Effector memory CD8-positive, alpha-beta T cell (primary cell): ENCODE results near the gene CES5A.

Experiments
- ATAC-seq: fragments of 150-1000 bp; cut with Tn5 transposase; replicated peaks from 2 replicates; pipeline ENCODE4 v1.10.0; 2021; ENCODE audit warnings: mild to moderate bottlenecking, moderate library complexity
- DNase-seq, 3 experiments: peaks; one replicate each; pipeline ENCODE4 v3.0.0; 2021
- H3K27ac Mint-ChIP-seq, 2 donors: one replicate each; pipeline ENCODE4 v1.8.0; 2022; ENCODE audit warnings: mild to moderate bottlenecking in 2 of 2, mixed read lengths in 2 of 2, moderate library complexity in 2 of 2
- H3K27me3 Mint-ChIP-seq, 2 donors: one replicate each; pipeline ENCODE4 v1.8.0; 2022; ENCODE audit warnings: mixed read lengths in 2 of 2
- H3K36me3 Mint-ChIP-seq: one replicate; pipeline ENCODE4 v1.8.0; 2022; ENCODE audit warnings: mild to moderate bottlenecking, moderate library complexity, mixed read lengths; ENCODE audit not compliant: insufficient read depth
- H3K4me1 Mint-ChIP-seq, 2 donors: one replicate each; pipeline ENCODE4 v1.8.0; 2022; ENCODE audit warnings: low read depth in 2 of 2, mixed read lengths in 2 of 2
- H3K4me3 Mint-ChIP-seq, 2 donors: one replicate each; pipeline ENCODE4 v1.8.0; 2022; ENCODE audit warnings: mild to moderate bottlenecking in 2 of 2, mixed read lengths in 2 of 2, moderate library complexity in 2 of 2
- H3K9me3 Mint-ChIP-seq, 2 donors: one replicate each; pipeline ENCODE4 v1.8.0; 2022; ENCODE audit warnings: mixed read lengths in 2 of 2

CES5A gene

DNA sequence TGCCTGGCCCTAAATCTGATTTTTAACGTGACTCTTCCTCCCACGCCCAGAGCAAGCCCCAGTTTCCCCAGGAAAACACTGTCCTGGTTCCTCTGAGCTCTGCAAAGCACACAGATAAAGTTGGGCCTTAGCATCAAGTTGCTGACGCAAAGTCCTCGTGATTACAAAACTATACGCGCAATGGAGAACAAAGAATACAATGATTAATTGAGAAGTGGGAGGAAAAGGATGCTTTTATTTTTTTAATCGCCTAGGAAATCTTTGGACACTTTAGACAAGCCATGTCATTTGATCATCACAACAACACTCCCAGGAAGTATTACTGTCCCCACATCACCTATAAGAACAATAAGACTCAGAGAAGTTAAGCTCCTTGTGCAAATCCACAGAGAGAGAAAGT lies 30.5 kb upstream of the CES5A start:
- no peak for ATAC-seq
- Mint-ChIP-seq H3K27ac (no peak overlapping the region), H3K9me3 (peaks cover 5 to 6% of the 10 kb centered on the region in 2 donors), H3K36me3 (no peaks in the 10 kb centered on the region), H3K27me3 (peaks cover 78 to 80% of the 10 kb centered on the region in 2 donors), H3K4me3 (no peak overlapping the region), H3K4me1 (no peaks in the 10 kb centered on the region)
- no peak for DNase-seq

- peaks cover 54 to 79% of the 10 kb centered on the region in 2 donors for H3K27me3 Mint-ChIP-seq
- H3K9me3 Mint-ChIP-seq, result peaks cover 5 to 6% of the 10 kb centered on the region in 2 donors
- no peak overlapping the region for H3K27ac Mint-ChIP-seq
- H3K4me3 Mint-ChIP-seq, result no peak overlapping the region
- DNase-seq (no peak), ATAC-seq (no peak)
- H3K4me1 Mint-ChIP-seq, result no peaks in the 10 kb centered on the region
- H3K36me3 Mint-ChIP-seq, result no peaks in the 10 kb centered on the region
These were observed 26.5 kb upstream of the CES5A start for GRCh38 chr16:55901566-55902217.

GRCh38 chr16:55900616-55901393 lies 25.6 kb upstream of the CES5A start:
- Mint-ChIP-seq H3K36me3 (no peaks in the 10 kb centered on the region), H3K4me1 (no peaks in the 10 kb centered on the region), H3K9me3 (peaks cover 5 to 6% of the 10 kb centered on the region in 2 donors), H3K27ac (no peak overlapping the region), H3K27me3 (peaks cover 46 to 79% of the 10 kb centered on the region in 2 donors), H3K4me3 (no peak overlapping the region)
- ATAC-seq, result no peak
- DNase-seq, result no peak

GRCh38 chr16:55899857-55900256 lies 24.7 kb upstream of the CES5A start:
- peaks cover 5 to 6% of the 10 kb centered on the region in 2 donors for H3K9me3 Mint-ChIP-seq
- H3K4me1 Mint-ChIP-seq, result no peaks in the 10 kb centered on the region
- ATAC-seq (no peak), DNase-seq (no peak)
- H3K27me3 Mint-ChIP-seq, result peaks cover 47 to 76% of the 10 kb centered on the region in 2 donors
- no peak overlapping the region for H3K27ac Mint-ChIP-seq
- no peaks in the 10 kb centered on the region for H3K36me3 Mint-ChIP-seq
- no peak overlapping the region for H3K4me3 Mint-ChIP-seq

GRCh38 chr16:55898592-55898991 lies 23.4 kb upstream of the CES5A start:
- ATAC-seq (no peak), DNase-seq (no peak)
- no peaks in the 10 kb centered on the region for H3K4me1 Mint-ChIP-seq
- no peak overlapping the region for H3K4me3 Mint-ChIP-seq
- peaks cover 1 to 3% of the 10 kb centered on the region in 2 donors for H3K9me3 Mint-ChIP-seq
- no peak overlapping the region for H3K27ac Mint-ChIP-seq
- peaks cover 39 to 64% of the 10 kb centered on the region in 2 donors for H3K27me3 Mint-ChIP-seq
- no peaks in the 10 kb centered on the region for H3K36me3 Mint-ChIP-seq

DNA sequence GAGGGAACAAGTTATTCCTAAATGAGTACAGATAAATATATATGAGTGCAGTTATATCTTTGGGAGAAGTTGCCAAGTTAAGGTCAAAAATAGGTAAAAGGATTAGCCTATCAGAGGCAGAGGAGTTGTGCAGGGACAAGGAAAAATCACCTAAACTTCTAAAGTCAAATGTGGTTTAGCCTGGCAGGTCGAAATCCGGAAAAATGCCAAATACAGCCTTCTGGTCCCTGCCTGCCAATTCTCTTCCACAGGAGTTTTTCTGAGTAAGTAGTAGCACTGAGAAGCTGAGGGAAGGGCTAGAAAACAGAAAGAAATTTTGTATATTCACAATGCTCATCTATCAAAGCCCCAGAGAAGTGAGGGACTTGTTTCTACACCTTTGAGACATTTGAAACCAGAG lies 17.6 kb upstream of the CES5A start:
- Mint-ChIP-seq H3K4me3 (no peak overlapping the region), H3K9me3 (peaks cover 12% of the 10 kb centered on the region in 2 donors)
- no peak for ATAC-seq

GRCh38 chr16:55889518-55889917 lies 14.3 kb upstream of the CES5A start:
- no peaks in the 10 kb centered on the region for H3K36me3 Mint-ChIP-seq
- no peak overlapping the region for H3K27ac Mint-ChIP-seq
- H3K27me3 Mint-ChIP-seq, result peaks cover 46 to 47% of the 10 kb centered on the region in 2 donors
- H3K4me1 Mint-ChIP-seq, result no peaks in the 10 kb centered on the region
- ATAC-seq (no peak), DNase-seq (no peak)
- no peak overlapping the region for H3K4me3 Mint-ChIP-seq
- H3K9me3 Mint-ChIP-seq, result peaks cover 12% of the 10 kb centered on the region in 2 donors

More for the DNA sequence above, 17.6 kb upstream of the CES5A start:
- H3K4me1 Mint-ChIP-seq, result no peaks in the 10 kb centered on the region
- H3K36me3 Mint-ChIP-seq, result no peaks in the 10 kb centered on the region
- H3K27me3 Mint-ChIP-seq, result peaks cover 33 to 41% of the 10 kb centered on the region in 2 donors
- no peak for DNase-seq
- no peak overlapping the region for H3K27ac Mint-ChIP-seq

DNA sequence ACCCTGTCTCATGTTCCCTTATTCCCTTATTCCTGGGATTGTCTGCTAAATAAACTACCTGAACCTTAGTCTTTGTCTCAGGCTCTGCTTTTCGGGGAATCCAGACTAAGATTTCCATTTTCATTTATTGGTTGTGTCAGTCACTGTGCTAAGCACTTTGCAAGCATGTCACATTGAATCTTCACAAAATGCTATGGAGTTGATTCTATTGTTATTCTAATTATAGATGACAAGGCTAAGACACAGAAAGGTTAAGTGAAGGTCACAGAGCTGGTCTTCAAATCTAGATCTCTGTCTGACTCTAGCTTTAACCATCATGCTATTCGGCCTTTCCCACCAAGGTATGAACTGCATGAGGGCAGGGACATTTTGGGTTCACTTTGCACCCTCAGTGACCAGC lies 13.4 kb upstream of the CES5A start:
- Mint-ChIP-seq H3K4me1 (no peaks in the 10 kb centered on the region), H3K4me3 (no peak overlapping the region), H3K27ac (no peak overlapping the region), H3K9me3 (peaks cover 12% of the 10 kb centered on the region in 2 donors), H3K36me3 (no peaks in the 10 kb centered on the region), H3K27me3 (peaks cover 49 to 54% of the 10 kb centered on the region in 2 donors)
- no peak for DNase-seq
- no peak for ATAC-seq

- DNase-seq (no peak), ATAC-seq (no peak)
- Mint-ChIP-seq H3K27ac (no peak overlapping the region), H3K36me3 (no peaks in the 10 kb centered on the region), H3K4me1 (no peaks in the 10 kb centered on the region), H3K27me3 (peaks cover 23 to 34% of the 10 kb centered on the region in 2 donors), H3K4me3 (no peak overlapping the region), H3K9me3 (peaks cover 6 to 9% of the 10 kb centered on the region in 2 donors)
These were observed 1.7 kb upstream of the CES5A start for GRCh38 chr16:55876854-55877253.

DNA sequence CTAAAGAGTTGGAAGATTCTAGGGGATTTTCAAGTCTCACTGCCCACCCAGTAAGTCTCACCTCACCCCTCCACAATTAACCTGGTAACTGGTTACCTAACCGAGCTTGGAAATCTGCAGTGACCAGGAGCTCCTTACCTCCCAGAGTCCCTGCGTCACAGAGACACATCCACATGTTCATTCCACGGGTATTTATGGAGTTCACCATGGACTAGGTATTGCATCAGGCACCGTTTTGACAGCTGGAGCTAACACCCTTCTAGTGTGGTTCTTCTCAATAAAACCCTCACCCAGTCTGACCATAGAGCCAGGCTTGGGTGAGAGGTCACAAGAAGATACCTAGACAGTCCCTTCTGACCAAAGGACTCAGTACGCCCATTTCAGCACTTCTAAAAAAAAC lies 2.1 kb downstream of the CES5A start:
- no peaks in the 10 kb centered on the region for H3K9me3 Mint-ChIP-seq
- no peaks in the 10 kb centered on the region for H3K36me3 Mint-ChIP-seq
- no peak overlapping the region for H3K4me3 Mint-ChIP-seq
- ATAC-seq, result no peak
- no peak for DNase-seq
- no peaks in the 10 kb centered on the region for H3K4me1 Mint-ChIP-seq
- H3K27me3 Mint-ChIP-seq, result peaks cover 45 to 60% of the 10 kb centered on the region in 2 donors
- H3K27ac Mint-ChIP-seq, result no peak overlapping the region

GRCh38 chr16:55872130-55872529 lies 3.0 kb downstream of the CES5A start:
- Mint-ChIP-seq H3K27me3 (peaks cover 50 to 70% of the 10 kb centered on the region in 2 donors), H3K4me1 (no peaks in the 10 kb centered on the region), H3K27ac (no peak overlapping the region), H3K9me3 (no peaks in the 10 kb centered on the region), H3K36me3 (no peaks in the 10 kb centered on the region), H3K4me3 (no peak overlapping the region)
- DNase-seq (no peak), ATAC-seq (no peak)

DNA sequence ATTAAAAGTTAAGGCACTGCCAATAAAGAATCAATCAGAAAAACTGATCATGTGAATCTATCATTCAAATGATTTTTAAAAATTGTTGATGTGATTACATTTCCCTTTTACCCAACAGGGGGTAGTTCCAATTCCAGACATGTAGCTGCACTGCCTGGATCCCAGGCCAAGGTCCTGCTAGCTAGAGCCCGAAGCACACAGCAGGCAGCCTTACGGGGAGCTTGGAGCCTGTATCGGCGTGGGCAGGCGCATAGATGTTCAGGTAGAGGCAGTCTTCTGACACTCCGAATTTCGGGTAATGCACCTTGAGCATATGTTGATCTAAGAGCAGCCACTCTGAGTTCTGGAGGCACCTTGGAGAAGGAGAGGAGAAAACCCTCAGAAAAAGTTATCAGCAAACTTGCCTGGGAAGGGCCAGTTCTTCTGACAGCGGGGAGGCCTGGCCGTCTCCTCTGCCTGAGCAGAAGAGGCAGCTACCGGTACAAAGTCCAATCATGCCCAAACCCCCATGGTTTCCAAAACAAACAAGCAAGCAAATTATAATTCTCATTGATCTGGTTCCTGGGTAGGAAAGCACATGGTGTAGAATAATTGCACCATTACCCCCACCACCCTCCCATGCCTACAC lies 3.6 kb downstream of the CES5A start:
- no peak for ATAC-seq
- Mint-ChIP-seq H3K4me1 (no peaks in the 10 kb centered on the region), H3K27ac (no peak overlapping the region), H3K4me3 (no peak overlapping the region), H3K27me3 (peaks cover 48 to 68% of the 10 kb centered on the region in 2 donors), H3K36me3 (no peaks in the 10 kb centered on the region), H3K9me3 (no peaks in the 10 kb centered on the region)
- no peak for DNase-seq

DNA sequence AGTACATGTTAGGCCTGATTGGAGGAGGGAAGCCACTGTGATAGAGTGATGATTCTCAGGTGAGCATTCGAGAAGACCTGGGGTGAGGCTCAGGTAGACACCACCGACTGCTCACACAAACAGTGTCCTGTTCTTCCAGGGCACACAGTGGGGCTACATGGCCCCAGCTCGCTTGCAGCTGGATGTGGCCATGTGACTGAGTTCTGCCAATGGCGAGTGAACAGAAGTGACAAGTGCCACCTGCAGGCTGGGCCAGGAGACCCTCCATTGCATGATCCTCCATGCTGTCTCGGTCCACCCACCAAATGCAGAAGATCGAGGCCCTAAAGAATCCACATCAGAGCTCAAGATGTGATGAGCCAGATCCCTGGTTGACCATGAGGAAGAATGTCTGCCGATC lies 6.2 kb downstream of the CES5A start:
- Mint-ChIP-seq H3K36me3 (no peaks in the 10 kb centered on the region), H3K9me3 (no peaks in the 10 kb centered on the region), H3K27me3 (peaks cover 42 to 71% of the 10 kb centered on the region in 2 donors), H3K4me1 (no peaks in the 10 kb centered on the region), H3K27ac (no peak overlapping the region), H3K4me3 (no peak overlapping the region)
- ATAC-seq (no peak), DNase-seq (no peak)

GRCh38 chr16:55868137-55868536 lies 7.0 kb downstream of the CES5A start:
- H3K27ac Mint-ChIP-seq, result no peak overlapping the region
- H3K4me1 Mint-ChIP-seq, result no peaks in the 10 kb centered on the region
- ATAC-seq (no peak), DNase-seq (no peak)
- no peak overlapping the region for H3K4me3 Mint-ChIP-seq
- no peaks in the 10 kb centered on the region for H3K9me3 Mint-ChIP-seq
- peaks cover 41 to 72% of the 10 kb centered on the region in 2 donors for H3K27me3 Mint-ChIP-seq
- no peaks in the 10 kb centered on the region for H3K36me3 Mint-ChIP-seq
